Vagina (tissue), 2 donors: Measurements from ENCODE around the gene PAQR5. TPM values are rescaled to one million over a fixed set of nuclear protein-coding genes. Genes with fewer than 3 reads are reported as not detected.

Experiments used
- DNase-seq, 2 donors: peaks; one replicate each; pipeline ENCODE4 v3.0.0-alpha.2; 2017; ENCODE audit errors: extremely low spot score in 2 of 2
- H3K27ac ChIP-seq: fragments of 200-600 bp; sonication (generic); one replicate; pipeline ENCODE4 v1.5.1; 2019
- H3K27me3 ChIP-seq: fragments of 200-600 bp; sonication (generic); one replicate; pipeline ENCODE4 v1.5.1; 2019
- H3K36me3 ChIP-seq, 2 donors: fragments of 200-600 bp; sonication (generic); one replicate each; pipeline ENCODE4 v1.5.1; 2017 to 2019
- H3K4me1 ChIP-seq: fragments of 200-600 bp; sonication (generic); one replicate; pipeline ENCODE4 v1.5.1; 2019
- H3K4me3 ChIP-seq, 2 donors: fragments of 200-600 bp; sonication (generic); 1 replicate in 1 of 2; 2 replicates in 1 of 2; pipeline ENCODE4 v1.5.1; 2016 to 2019
- H3K9me3 ChIP-seq: fragments of 200-600 bp; sonication (generic); one replicate; pipeline ENCODE4 v1.5.1; 2019
- CTCF ChIP-seq, 3 experiments: fragments of 450-650 bp in 2 of 3; fragments of 200-600 bp in 1 of 3; sonication (generic) in 1 of 3; IDR thresholded peaks; one replicate each; pipeline ENCODE4 v1.5.1; 2017 to 2019; ENCODE audit warnings: antibody characterized with exemption in 3 of 3, mild to moderate bottlenecking in 2 of 3, moderate library complexity in 2 of 3
- POLR2A ChIP-seq, 2 donors: fragments of 450-650 bp; IDR thresholded peaks; one replicate each; pipeline ENCODE4 v1.6.1; 2017; ENCODE audit warnings: antibody characterized with exemption in 2 of 2, mild to moderate bottlenecking in 2 of 2, moderate library complexity in 2 of 2
- POLR2AphosphoS5 ChIP-seq, 2 donors: sonication (generic); formaldehyde crosslinking; IDR thresholded peaks; one replicate each; pipeline ENCODE4 v1.9.0; 2017; ENCODE audit warnings: antibody characterized with exemption in 2 of 2, mild to moderate bottlenecking in 2 of 2, low read depth in 1 of 2; ENCODE audit not compliant: insufficient read depth in 1 of 2
- intact Hi-C: fragments of 100-400 bp; cut with DNase I; formaldehyde crosslinking; loops from one replicate; pipeline ENCODE4 v1.15.1; 2023
- total RNA-seq: library from RNA; depleted of rRNA; stranded (reverse); fragments of >200 nt; gene quantifications from one replicate; pipeline ENCODE4 v1.2.3, GENCODE V29; 2016

Gene PAQR5
- total RNA-seq, 1 donor from 2014 or later = 9.1 TPM

- no peaks in the 10 kb centered on the region for H3K4me1 ChIP-seq
- intact Hi-C loops = no loop called here
- TF ChIP-seq POLR2A (IDR thresholded peaks at IDR 0.05) = no peak
- no peak for TF ChIP-seq POLR2AphosphoS5 (IDR thresholded peaks at IDR 0.05; ENCODE audit: insufficient read depth in 1 of 2, low read depth in 1 of 2)
- no peak for TF ChIP-seq CTCF (IDR thresholded peaks at IDR 0.05)
- DNase-seq = no peak
- no peaks in the 10 kb centered on the region for H3K27me3 ChIP-seq
- H3K9me3 ChIP-seq = no peaks in the 10 kb centered on the region
- no peaks in the 10 kb centered on the region for H3K36me3 ChIP-seq
- H3K27ac ChIP-seq = no peak overlapping the region
- no peak overlapping the region for H3K4me3 ChIP-seq
These were observed 123.7 kb downstream of the PAQR5 start for GRCh38 chr15:69422336-69422895.

- intact Hi-C loops = no loop called here
- no peak for DNase-seq
- no peak overlapping the region for H3K27ac ChIP-seq
- no peak overlapping the region for H3K4me3 ChIP-seq
- no peaks in the 10 kb centered on the region for H3K4me1 ChIP-seq
- H3K27me3 ChIP-seq = no peaks in the 10 kb centered on the region
- no peaks in the 10 kb centered on the region for H3K36me3 ChIP-seq
- no peaks in the 10 kb centered on the region for H3K9me3 ChIP-seq
- TF ChIP-seq POLR2A (IDR thresholded peaks at IDR 0.05) (no peak), POLR2AphosphoS5 (IDR thresholded peaks at IDR 0.05; ENCODE audit: insufficient read depth in 1 of 2, low read depth in 1 of 2) (no peak), CTCF (IDR thresholded peaks at IDR 0.05) (no peak)
These were observed 125.3 kb downstream of the PAQR5 start for GRCh38 chr15:69424001-69424400.

GRCh38 chr15:69424748-69425413, 126.2 kb downstream of the PAQR5 start:
- Histone ChIP-seq H3K9me3 (no peaks in the 10 kb centered on the region), H3K36me3 (no peaks in the 10 kb centered on the region), H3K27ac (no peak overlapping the region), H3K4me3 (no peak overlapping the region), H3K4me1 (no peaks in the 10 kb centered on the region), H3K27me3 (no peaks in the 10 kb centered on the region)
- TF ChIP-seq CTCF (IDR thresholded peaks at IDR 0.05) (no peak), POLR2A (IDR thresholded peaks at IDR 0.05) (no peak), POLR2AphosphoS5 (IDR thresholded peaks at IDR 0.05; ENCODE audit: insufficient read depth in 1 of 2, low read depth in 1 of 2) (no peak)
- DNase-seq = no peak
- intact Hi-C loops = no loop called here

- Histone ChIP-seq H3K4me1 (no peaks in the 10 kb centered on the region), H3K36me3 (no peaks in the 10 kb centered on the region), H3K27me3 (no peaks in the 10 kb centered on the region), H3K4me3 (no peak overlapping the region), H3K27ac (peak overlapping the region; percentile 0), H3K9me3 (no peaks in the 10 kb centered on the region)
- TF ChIP-seq POLR2AphosphoS5 (IDR thresholded peaks at IDR 0.05; ENCODE audit: insufficient read depth in 1 of 2, low read depth in 1 of 2) = no peak
- no peak for TF ChIP-seq POLR2A (IDR thresholded peaks at IDR 0.05)
- TF ChIP-seq CTCF (IDR thresholded peaks at IDR 0.05) = no peak
- intact Hi-C loops = no loop called here
- no peak for DNase-seq
These were observed 135.1 kb downstream of the PAQR5 start for GRCh38 chr15:69433831-69434230.

GRCh38 chr15:69434238-69434637, 135.5 kb downstream of the PAQR5 start:
- H3K27ac ChIP-seq = peak overlapping the region; percentile 0

More at GRCh38 chr15:69434238-69434637, 135.5 kb downstream of the PAQR5 start:
- Histone ChIP-seq H3K27me3 (no peaks in the 10 kb centered on the region), H3K4me3 (no peak overlapping the region), H3K9me3 (no peaks in the 10 kb centered on the region), H3K36me3 (no peaks in the 10 kb centered on the region), H3K4me1 (no peaks in the 10 kb centered on the region)
- intact Hi-C loops = no loop called here
- no peak for TF ChIP-seq POLR2A (IDR thresholded peaks at IDR 0.05)
- TF ChIP-seq POLR2AphosphoS5 (IDR thresholded peaks at IDR 0.05; ENCODE audit: insufficient read depth in 1 of 2, low read depth in 1 of 2) = no peak
- TF ChIP-seq CTCF (IDR thresholded peaks at IDR 0.05) = no peak
- no peak for DNase-seq
